HS-27A (cell line): ENCODE results near the gene MYL2.
"Not testable (repeated sequence)": the region's sequence is repeated elsewhere in the genome, so short reads cannot be mapped to it uniquely, and the experiment has no call there.

Experiments
- DNase-seq: peaks from one replicate; pipeline ENCODE4 v3.0.0-alpha.2; 2012; ENCODE audit warnings: low read depth, missing footprints

The MYL2 gene, protein sequence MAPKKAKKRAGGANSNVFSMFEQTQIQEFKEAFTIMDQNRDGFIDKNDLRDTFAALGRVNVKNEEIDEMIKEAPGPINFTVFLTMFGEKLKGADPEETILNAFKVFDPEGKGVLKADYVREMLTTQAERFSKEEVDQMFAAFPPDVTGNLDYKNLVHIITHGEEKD

DNA sequence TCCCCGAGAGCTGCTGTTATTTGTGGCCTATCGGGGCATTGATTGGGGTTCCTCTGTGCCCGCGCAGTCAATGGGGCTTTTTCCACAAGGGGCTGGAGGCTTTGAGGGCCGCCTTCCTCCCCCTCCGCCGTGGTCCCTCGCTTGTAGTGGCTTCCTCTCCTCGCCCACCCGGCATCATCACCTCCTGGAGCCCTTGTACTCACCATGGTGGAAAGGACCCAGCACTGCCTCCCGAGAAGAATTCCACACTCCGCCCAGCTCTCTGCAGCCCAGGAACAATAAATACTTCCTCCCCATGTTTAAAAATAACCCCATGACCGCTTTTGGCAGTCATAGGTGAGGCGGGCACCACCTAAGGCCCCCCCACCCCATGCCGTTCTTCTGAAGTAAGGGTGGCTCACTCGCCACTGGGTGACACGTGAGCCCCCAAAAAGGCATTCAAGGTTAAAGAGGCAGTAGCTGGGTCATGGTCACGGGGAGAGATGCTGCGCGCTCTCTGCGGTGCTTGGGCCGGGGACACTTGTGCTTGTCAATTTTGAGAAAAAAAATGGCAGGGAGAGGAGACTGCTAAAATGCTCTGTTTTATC is at the start of gene MYL2:
Gene MYL2 (minus strand): TSS at position 256 of the 587 bp plus-strand sequence. CDS start 50 bp downstream, at position 206.
- DNase-seq, result no peak

GRCh38 chr12:110966081-110966760 is 45.8 kb upstream of the MYL2 start:
- DNase-seq, result no peak

- DNase-seq, result no peak
Measured at GRCh38 chr12:110965574-110965973, 45.2 kb upstream of the MYL2 start.

GRCh38 chr12:110960795-110961194 is 40.4 kb upstream of the MYL2 start:
- no peak for DNase-seq

- DNase-seq, result no peak
Measured at GRCh38 chr12:110957652-110958051, 37.3 kb upstream of the MYL2 start.

DNA sequence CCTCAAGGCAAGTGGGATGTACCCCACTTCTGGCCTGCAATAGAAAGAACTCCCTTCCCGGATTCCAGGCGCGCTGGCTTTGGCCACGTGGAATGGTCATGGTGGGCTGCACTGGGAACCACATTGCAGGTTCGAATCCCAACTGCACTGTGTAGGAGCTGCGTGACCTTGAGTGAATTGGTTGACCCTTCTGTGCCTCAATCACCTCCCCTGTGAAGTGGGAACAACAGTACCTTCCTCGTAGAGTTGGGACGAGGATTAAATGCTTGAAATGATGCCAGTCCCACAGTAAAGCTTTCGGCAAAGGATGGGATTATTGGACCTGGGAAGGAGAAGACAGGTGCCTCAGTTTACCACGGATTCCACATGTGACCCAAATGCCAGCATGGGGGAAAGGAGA is 36.8 kb upstream of the MYL2 start:
- no peak for DNase-seq

DNA sequence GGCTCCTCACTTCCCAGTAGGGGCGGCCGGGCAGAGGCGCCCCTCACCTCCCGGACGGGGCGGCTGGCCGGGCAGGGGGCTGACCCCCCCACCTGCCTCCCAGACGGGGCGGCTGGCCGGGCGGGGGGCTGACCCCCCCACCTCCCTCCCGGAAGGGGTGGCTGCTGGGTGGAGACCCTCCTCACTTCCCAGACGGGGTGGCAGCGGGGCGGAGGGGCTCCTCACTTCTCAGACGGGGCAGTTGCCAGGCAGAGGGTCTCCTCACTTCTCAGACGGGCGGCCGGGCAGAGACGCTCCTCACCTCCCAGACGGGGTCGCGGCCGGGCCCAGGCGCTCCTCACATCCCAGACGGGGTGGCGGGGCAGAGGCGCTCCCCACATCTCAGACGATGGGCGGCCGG is 30.5 kb upstream of the MYL2 start:
- not testable (repeated sequence) for DNase-seq

- not testable (repeated sequence) for DNase-seq
Measured at GRCh38 chr12:110950466-110950865, 30.1 kb upstream of the MYL2 start.

DNA sequence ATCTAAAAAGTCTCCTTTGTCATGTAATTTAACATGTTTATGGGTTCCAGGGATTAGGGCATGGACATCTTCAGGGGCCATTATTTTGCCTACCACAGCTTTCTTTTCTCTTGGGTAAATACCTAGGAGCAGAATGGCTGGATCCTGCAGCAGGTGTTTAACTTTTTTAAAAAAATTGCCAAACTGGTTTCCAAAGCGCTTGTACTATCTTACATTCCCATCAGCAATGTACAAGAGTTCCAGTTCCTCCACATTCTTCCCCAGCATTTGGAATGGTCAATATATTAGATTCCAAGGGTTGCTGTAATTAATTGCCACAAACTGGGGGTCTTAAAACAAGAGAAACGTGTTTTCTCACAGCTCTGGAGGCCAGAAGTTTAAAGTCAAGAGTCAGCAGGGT is 27.7 kb upstream of the MYL2 start:
- DNase-seq, result no peak

GRCh38 chr12:110943373-110943772 is 23.0 kb upstream of the MYL2 start:
- no peak for DNase-seq

DNA sequence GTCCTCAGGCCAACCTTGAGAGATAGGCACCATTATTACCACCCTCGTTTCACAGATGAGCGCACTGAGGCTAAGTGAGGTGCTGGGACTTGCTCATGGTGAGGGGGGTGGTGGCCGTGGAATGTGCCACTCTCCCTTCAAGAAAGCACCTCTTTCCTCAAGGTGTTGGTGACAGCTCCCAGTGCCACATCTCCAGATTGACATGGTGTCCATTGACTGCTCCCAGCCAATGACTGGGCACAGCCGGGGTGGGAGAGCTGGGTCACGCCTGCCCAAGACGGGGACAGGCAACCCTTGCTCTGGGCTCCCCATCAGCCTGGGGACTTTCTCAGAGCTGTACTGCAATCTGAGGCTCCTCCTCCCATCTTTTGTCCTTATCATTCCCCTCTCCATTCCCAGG is 21.0 kb upstream of the MYL2 start:
- no peak for DNase-seq

DNA sequence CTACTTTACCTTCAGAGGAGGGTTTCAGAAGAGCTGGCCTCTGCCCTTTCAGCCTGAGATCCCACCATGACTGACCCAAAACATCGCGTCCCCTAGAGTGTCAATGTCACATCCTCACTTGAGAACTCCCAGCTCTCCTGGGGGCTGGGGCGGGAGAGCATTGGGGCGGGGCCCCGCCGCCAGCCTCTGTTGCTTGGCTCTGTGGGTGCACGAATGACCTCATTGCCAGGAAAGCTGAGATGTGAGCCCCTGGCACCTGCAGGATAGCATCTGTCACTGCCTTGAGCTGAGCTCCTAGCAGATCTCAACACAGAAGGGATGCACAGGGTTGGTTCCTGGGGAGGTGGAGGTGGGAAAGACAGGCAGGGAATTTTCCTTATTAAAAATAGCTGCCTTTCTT is 20.6 kb upstream of the MYL2 start:
- DNase-seq, result no peak

- DNase-seq, result no peak
Measured at GRCh38 chr12:110940296-110940695, 19.9 kb upstream of the MYL2 start.

DNA sequence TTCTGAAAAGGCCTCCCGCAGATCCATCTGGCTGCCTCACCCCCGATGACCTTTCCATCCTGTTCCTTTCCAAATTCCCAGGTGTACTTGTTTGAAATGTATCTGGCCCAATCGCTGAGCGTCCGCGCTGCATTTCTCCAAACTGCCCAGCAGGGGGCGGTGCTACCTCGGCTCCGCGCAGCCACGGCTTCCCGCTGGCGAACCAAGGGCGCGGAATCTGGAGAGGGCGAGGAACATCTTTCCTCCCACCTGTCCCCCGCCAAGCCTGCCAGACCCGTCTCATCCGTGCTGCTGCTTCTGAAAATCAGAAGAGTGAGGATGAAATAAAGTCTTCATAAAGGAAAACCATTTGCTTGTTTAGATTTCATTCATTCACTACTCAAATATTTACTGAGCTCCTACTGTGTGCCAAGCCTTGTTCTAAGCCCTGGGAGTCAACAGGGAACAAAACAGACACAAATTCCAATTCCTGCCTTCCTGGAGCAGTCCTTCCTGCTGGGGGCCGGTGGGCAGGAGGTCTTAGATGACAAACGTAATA is 16.8 kb upstream of the MYL2 start:
- DNase-seq, result no peak

DNA sequence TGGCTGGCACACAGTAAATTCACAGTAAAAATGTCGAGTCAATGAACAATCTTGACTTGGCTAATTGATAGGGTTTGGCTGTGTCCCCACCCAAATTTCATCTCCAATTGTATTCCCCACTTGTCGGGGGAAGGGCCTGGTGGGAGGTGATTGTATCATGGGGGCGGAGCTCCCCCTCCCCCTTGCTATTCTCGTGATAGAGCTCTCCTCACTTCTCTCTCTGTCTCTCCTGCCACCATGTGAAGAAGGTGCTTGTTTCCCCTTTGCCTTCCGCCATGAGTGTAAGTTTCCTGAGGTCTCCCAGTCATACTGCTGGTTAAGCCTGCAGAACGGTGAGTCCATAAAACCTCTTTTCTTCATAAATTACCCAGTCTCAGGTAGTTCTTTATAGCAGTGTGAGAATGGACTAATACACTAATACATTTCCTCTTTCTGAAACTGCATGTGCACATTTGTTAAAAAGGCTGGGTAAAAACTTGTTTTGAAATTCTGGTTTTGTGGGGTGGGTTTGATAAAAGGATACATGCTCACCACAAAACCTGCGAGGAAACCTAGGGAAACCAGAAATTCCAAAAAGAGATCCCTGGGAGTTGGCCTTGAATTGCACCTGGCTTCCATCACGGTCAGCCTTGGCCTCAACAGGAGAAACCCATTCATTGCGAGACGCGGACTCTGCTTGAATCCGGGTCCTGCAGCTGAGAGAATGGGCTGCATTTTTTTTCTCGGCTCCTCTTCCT is 16.2 kb upstream of the MYL2 start:
- no peak for DNase-seq

DNA sequence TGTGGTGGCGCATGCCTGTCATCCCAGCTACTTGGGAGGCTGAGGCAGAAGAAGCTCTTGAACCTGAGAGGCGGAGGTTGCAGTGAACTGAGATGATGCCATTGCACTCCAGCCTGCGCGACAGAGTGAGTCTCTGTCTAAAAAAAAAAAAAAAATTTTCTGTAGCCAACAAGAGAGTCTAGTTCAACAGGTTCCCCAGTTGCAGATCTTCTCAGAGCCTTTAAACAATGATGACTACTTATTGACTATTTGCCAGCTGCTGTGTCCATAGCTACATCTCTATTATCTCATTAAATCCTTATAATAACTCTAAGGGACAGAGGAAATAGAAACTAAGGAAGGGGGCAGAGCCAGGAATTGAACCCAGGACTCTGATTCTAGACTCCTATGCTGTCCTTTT is 15.2 kb upstream of the MYL2 start:
- no peak for DNase-seq

- DNase-seq, result no peak
Measured at GRCh38 chr12:110934093-110934852, 13.9 kb upstream of the MYL2 start.

- no peak for DNase-seq
Measured at GRCh38 chr12:110933326-110933974, 13.1 kb upstream of the MYL2 start.

GRCh38 chr12:110932046-110932445 is 11.7 kb upstream of the MYL2 start:
- DNase-seq, result no peak

- no peak for DNase-seq
Measured at GRCh38 chr12:110931315-110931728, 10.9 kb upstream of the MYL2 start.
